Urothelium cell line (cell line): ENCODE results near the gene ME3.
"Not testable (repeated sequence)": the region's sequence is repeated elsewhere in the genome, so short reads cannot be mapped to it uniquely, and the experiment has no call there.

ENCODE experiments used
- DNase-seq: peaks from one replicate; pipeline ENCODE4 v3.0.0; 2011; ENCODE audit warnings: low spot score, mixed read lengths
- FAIRE-seq: peaks from 2 replicates; lab custom pipeline; 2011; peaks lifted over from hg19 to GRCh38; lab: Jason Lieb, UNC

The ME3 gene

DNA sequence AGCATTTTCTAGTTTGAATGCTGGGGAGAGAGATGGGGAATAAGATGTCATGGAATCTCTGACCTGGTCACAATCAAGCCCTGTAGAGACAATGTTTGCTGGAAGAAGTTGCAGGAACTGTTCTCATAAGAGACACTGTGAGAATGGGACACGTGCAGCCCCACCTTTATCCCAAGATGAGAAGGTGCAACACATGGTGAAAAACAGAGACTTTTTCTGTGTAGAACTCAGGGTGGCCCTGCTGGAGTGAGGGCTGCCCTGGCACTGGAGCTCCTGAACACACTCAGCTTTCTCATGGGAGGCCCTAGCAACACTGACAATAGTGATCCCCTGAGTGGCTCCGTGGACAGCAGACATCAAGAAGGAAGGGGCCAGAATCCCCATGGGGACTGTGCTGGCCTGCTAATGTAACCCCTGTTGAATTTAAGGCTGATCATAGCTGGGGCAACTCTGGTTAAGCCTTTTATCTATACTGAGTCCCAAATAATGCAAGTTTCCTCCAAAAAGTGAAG is 106.6 kb downstream of the ME3 start:
- FAIRE-seq (peak; percentile 13), DNase-seq (no peak)

- DNase-seq, result no peak
- FAIRE-seq, result no peak
Observed at GRCh38 chr11:86565388-86565787, 107.0 kb downstream of the ME3 start.

GRCh38 chr11:86562842-86563241 is 109.6 kb downstream of the ME3 start:
- DNase-seq, FAIRE-seq: not testable (repeated sequence)

- peak; percentile 42 for DNase-seq
- FAIRE-seq, result no peak
Observed at GRCh38 chr11:86559311-86559945, 113.0 kb downstream of the ME3 start.

DNA sequence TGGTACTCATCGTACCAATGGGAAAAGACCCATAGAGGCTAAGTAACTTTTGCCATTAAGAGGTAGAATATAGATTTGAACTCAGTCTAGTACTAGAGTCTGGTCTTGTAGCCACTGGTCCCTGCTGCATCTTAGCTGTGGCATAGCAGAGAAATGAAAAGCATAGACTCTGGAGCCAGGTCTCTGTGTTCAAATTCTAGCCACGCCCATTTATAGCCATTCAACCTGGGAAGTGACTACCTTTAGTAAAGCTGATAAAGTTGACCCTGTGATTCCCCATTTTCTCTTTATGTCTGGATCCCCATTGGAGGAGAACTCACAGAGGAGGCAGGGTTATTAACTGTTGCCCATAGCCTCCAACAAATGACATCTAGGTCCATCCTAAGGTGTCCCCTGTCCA is 113.6 kb downstream of the ME3 start:
- DNase-seq (no peak), FAIRE-seq (peak; percentile 5)

- FAIRE-seq, result no peak
- DNase-seq, result no peak
Observed at GRCh38 chr11:86558207-86558606, 114.2 kb downstream of the ME3 start.

GRCh38 chr11:86555866-86556265 is 116.5 kb downstream of the ME3 start:
- DNase-seq, result no peak
- FAIRE-seq, result no peak

GRCh38 chr11:86555401-86555800 is 117.0 kb downstream of the ME3 start:
- FAIRE-seq (no peak), DNase-seq (no peak)

- DNase-seq (no peak), FAIRE-seq (no peak)
Observed at GRCh38 chr11:86553265-86553664, 119.2 kb downstream of the ME3 start.

GRCh38 chr11:86551288-86552092 is 120.9 kb downstream of the ME3 start:
- FAIRE-seq, result no peak

GRCh38 chr11:86550757-86551156 is 121.7 kb downstream of the ME3 start:
- FAIRE-seq (no peak), DNase-seq (no peak)

More at GRCh38 chr11:86551288-86552092, 120.9 kb downstream of the ME3 start:
- peak; percentile 71 for DNase-seq

- FAIRE-seq, result no peak
- no peak for DNase-seq
Observed at GRCh38 chr11:86548271-86548917, 124.0 kb downstream of the ME3 start.

DNA sequence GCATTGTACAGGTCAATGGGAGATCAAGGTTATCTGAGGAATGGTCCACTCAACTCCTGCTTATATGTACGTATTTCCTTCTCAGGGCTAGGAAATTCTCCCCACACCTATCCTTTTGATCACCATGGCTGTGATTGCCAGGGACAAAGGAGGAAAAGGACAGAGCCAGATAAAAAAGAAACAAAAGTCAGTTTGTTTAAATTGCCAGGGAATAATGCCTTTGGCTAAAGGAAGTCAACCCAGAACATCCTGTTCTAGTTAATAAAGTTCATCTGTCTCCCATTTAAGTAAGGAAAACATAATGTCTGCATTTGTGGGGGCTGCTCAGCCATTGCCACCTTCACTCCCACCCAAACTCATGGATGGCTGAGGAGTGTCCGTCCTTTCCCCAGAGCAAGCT is 124.7 kb downstream of the ME3 start:
- no peak for FAIRE-seq
- DNase-seq, result no peak

DNA sequence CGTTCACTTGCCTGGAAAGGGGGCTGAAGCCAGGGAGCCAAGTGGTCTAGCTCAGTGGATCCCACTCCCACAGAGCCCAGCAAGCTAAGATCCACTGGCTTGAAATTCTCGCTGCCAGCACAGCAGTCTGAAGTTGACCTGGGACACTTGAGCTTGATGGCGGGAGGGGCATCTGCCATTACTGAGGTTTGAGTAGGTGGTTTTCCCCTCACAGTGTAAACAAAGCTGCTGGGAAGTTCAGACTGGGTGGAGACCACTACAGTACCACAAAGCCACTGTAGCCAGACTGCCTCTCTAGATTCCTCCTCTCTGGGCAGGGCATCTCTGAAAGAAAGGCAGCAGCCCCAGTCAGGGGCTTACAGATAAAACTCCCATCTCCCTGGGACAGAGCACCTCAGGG is 131.1 kb downstream of the ME3 start:
- not testable (repeated sequence) for FAIRE-seq, DNase-seq

- FAIRE-seq (no peak), DNase-seq (no peak)
Observed at GRCh38 chr11:86538223-86538548, 134.2 kb downstream of the ME3 start.

DNA sequence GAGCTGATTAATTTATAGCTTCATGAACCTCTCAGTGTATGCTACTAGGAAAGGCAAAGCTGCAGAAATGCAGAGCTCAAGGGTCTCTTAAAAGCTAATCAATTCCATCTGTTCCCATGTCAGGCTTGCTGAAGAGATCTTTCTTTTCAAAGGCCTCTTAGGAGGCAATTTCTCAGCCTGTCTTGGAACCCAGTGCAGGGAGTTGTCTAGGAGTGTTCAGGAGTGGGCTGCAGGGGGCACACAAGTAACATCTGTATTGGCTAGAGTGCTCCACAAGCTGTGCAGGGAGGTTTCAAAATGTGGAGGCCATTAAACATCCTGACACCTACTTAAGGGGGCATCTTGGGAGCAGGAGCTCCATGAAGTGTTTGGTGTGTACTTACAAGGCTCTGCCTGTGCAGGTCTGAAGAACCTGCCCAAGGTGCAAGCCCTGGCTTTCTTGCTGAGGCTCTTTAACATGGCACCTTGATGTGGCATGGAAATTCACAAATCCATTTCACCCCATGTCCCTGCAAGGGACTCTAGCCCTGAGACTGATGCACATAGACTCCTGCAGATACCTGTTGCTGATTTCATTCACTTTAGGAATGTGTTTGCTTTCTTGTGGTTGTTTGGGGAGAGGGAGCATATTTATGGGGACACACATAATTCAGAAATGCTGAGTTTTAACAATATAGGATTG is 134.7 kb downstream of the ME3 start:
- FAIRE-seq, result no peak
- DNase-seq, result no peak

GRCh38 chr11:86535773-86536172 is 136.6 kb downstream of the ME3 start:
- no peak for FAIRE-seq
- DNase-seq, result no peak

- FAIRE-seq (no peak), DNase-seq (no peak)
Observed at GRCh38 chr11:86524620-86525352, 147.6 kb downstream of the ME3 start.

GRCh38 chr11:86523738-86524619 is 148.4 kb downstream of the ME3 start:
- DNase-seq, result peak; percentile 73
- no peak for FAIRE-seq
